ENCODE data around the gene LACTBL1.

Gene LACTBL1

GRCh38 chr1:22914633-22915217 lies 57.9 kb downstream of the LACTBL1 start:
- Histone ChIP-seq H3K9me3 (ENCODE audit: control insufficient read depth, low read length) (no peaks in the 10 kb centered on the region), H3K4me1 (ENCODE audit: control insufficient read depth, insufficient read depth, low read length) (no peaks in the 10 kb centered on the region), H3K36me3 (ENCODE audit: control insufficient read depth, insufficient read depth, low read length) (no peaks in the 10 kb centered on the region), H3K27me3 (ENCODE audit: control insufficient read depth, insufficient read depth, low read length) (no peaks in the 10 kb centered on the region), H3K4me3 (ENCODE audit: low read length) (no peak overlapping the region), H3K9ac (ENCODE audit: low read length) (no peak overlapping the region)

- H3K36me3 ChIP-seq (ENCODE audit: control insufficient read depth, insufficient read depth, low read length) = no peaks in the 10 kb centered on the region
- no peaks in the 10 kb centered on the region for H3K4me1 ChIP-seq (ENCODE audit: control insufficient read depth, insufficient read depth, low read length)
- H3K9me3 ChIP-seq (ENCODE audit: control insufficient read depth, low read length) = no peaks in the 10 kb centered on the region
- no peak overlapping the region for H3K4me3 ChIP-seq (ENCODE audit: low read length)
- H3K27me3 ChIP-seq (ENCODE audit: control insufficient read depth, insufficient read depth, low read length) = no peaks in the 10 kb centered on the region
- H3K9ac ChIP-seq (ENCODE audit: low read length) = no peak overlapping the region
Observed at GRCh38 chr1:22914156-22914555, 58.5 kb downstream of the LACTBL1 start.

GRCh38 chr1:22913421-22914141 lies 59.1 kb downstream of the LACTBL1 start:
- H3K9ac ChIP-seq (ENCODE audit: low read length) = no peak overlapping the region
- no peak overlapping the region for H3K4me3 ChIP-seq (ENCODE audit: low read length)
- no peaks in the 10 kb centered on the region for H3K4me1 ChIP-seq (ENCODE audit: control insufficient read depth, insufficient read depth, low read length)
- no peaks in the 10 kb centered on the region for H3K36me3 ChIP-seq (ENCODE audit: control insufficient read depth, insufficient read depth, low read length)
- no peaks in the 10 kb centered on the region for H3K27me3 ChIP-seq (ENCODE audit: control insufficient read depth, insufficient read depth, low read length)
- no peaks in the 10 kb centered on the region for H3K9me3 ChIP-seq (ENCODE audit: control insufficient read depth, low read length)

GRCh38 chr1:22912311-22912710 lies 60.4 kb downstream of the LACTBL1 start:
- Histone ChIP-seq H3K27me3 (ENCODE audit: control insufficient read depth, insufficient read depth, low read length) (no peaks in the 10 kb centered on the region), H3K9me3 (ENCODE audit: control insufficient read depth, low read length) (no peaks in the 10 kb centered on the region), H3K9ac (ENCODE audit: low read length) (no peak overlapping the region), H3K4me1 (ENCODE audit: control insufficient read depth, insufficient read depth, low read length) (no peaks in the 10 kb centered on the region), H3K4me3 (ENCODE audit: low read length) (no peak overlapping the region), H3K36me3 (ENCODE audit: control insufficient read depth, insufficient read depth, low read length) (no peaks in the 10 kb centered on the region)

GRCh38 chr1:22910986-22911651 lies 61.5 kb downstream of the LACTBL1 start:
- Histone ChIP-seq H3K27me3 (ENCODE audit: control insufficient read depth, insufficient read depth, low read length) (no peaks in the 10 kb centered on the region), H3K36me3 (ENCODE audit: control insufficient read depth, insufficient read depth, low read length) (no peaks in the 10 kb centered on the region), H3K9me3 (ENCODE audit: control insufficient read depth, low read length) (no peaks in the 10 kb centered on the region), H3K4me1 (ENCODE audit: control insufficient read depth, insufficient read depth, low read length) (no peaks in the 10 kb centered on the region), H3K4me3 (ENCODE audit: low read length) (no peak overlapping the region), H3K9ac (ENCODE audit: low read length) (no peak overlapping the region)

- Histone ChIP-seq H3K27me3 (ENCODE audit: control insufficient read depth, insufficient read depth, low read length) (no peaks in the 10 kb centered on the region), H3K4me1 (ENCODE audit: control insufficient read depth, insufficient read depth, low read length) (no peaks in the 10 kb centered on the region), H3K9me3 (ENCODE audit: control insufficient read depth, low read length) (no peaks in the 10 kb centered on the region), H3K4me3 (ENCODE audit: low read length) (no peak overlapping the region), H3K9ac (ENCODE audit: low read length) (no peak overlapping the region), H3K36me3 (ENCODE audit: control insufficient read depth, insufficient read depth, low read length) (no peaks in the 10 kb centered on the region)
Observed at GRCh38 chr1:22910286-22910685, 62.4 kb downstream of the LACTBL1 start.

GRCh38 chr1:22908880-22909426 lies 63.7 kb downstream of the LACTBL1 start:
- no peaks in the 10 kb centered on the region for H3K27me3 ChIP-seq (ENCODE audit: control insufficient read depth, insufficient read depth, low read length)
- no peak overlapping the region for H3K9ac ChIP-seq (ENCODE audit: low read length)
- no peak overlapping the region for H3K4me3 ChIP-seq (ENCODE audit: low read length)
- H3K9me3 ChIP-seq (ENCODE audit: control insufficient read depth, low read length) = no peaks in the 10 kb centered on the region
- H3K4me1 ChIP-seq (ENCODE audit: control insufficient read depth, insufficient read depth, low read length) = no peaks in the 10 kb centered on the region
- no peaks in the 10 kb centered on the region for H3K36me3 ChIP-seq (ENCODE audit: control insufficient read depth, insufficient read depth, low read length)

- no peaks in the 10 kb centered on the region for H3K27me3 ChIP-seq (ENCODE audit: control insufficient read depth, insufficient read depth, low read length)
- H3K4me1 ChIP-seq (ENCODE audit: control insufficient read depth, insufficient read depth, low read length) = no peaks in the 10 kb centered on the region
- no peaks in the 10 kb centered on the region for H3K9me3 ChIP-seq (ENCODE audit: control insufficient read depth, low read length)
- no peak overlapping the region for H3K4me3 ChIP-seq (ENCODE audit: low read length)
- H3K36me3 ChIP-seq (ENCODE audit: control insufficient read depth, insufficient read depth, low read length) = no peaks in the 10 kb centered on the region
- H3K9ac ChIP-seq (ENCODE audit: low read length) = no peak overlapping the region
Observed at GRCh38 chr1:22907528-22907927, 65.1 kb downstream of the LACTBL1 start.

- H3K36me3 ChIP-seq (ENCODE audit: control insufficient read depth, insufficient read depth, low read length) = no peaks in the 10 kb centered on the region
- H3K9ac ChIP-seq (ENCODE audit: low read length) = no peak overlapping the region
- H3K4me1 ChIP-seq (ENCODE audit: control insufficient read depth, insufficient read depth, low read length) = no peaks in the 10 kb centered on the region
- no peak overlapping the region for H3K4me3 ChIP-seq (ENCODE audit: low read length)
- H3K9me3 ChIP-seq (ENCODE audit: control insufficient read depth, low read length) = no peaks in the 10 kb centered on the region
- H3K27me3 ChIP-seq (ENCODE audit: control insufficient read depth, insufficient read depth, low read length) = no peaks in the 10 kb centered on the region
Observed at GRCh38 chr1:22906968-22907367, 65.7 kb downstream of the LACTBL1 start.

GRCh38 chr1:22903113-22903512 lies 69.6 kb downstream of the LACTBL1 start:
- no peaks in the 10 kb centered on the region for H3K27me3 ChIP-seq (ENCODE audit: control insufficient read depth, insufficient read depth, low read length)
- H3K4me1 ChIP-seq (ENCODE audit: control insufficient read depth, insufficient read depth, low read length) = no peaks in the 10 kb centered on the region

More at GRCh38 chr1:22903113-22903512, 69.6 kb downstream of the LACTBL1 start:
- Histone ChIP-seq H3K9me3 (ENCODE audit: control insufficient read depth, low read length) (no peaks in the 10 kb centered on the region), H3K4me3 (ENCODE audit: low read length) (no peak overlapping the region), H3K36me3 (ENCODE audit: control insufficient read depth, insufficient read depth, low read length) (no peaks in the 10 kb centered on the region), H3K9ac (ENCODE audit: low read length) (no peak overlapping the region)

All from mucosa of stomach (tissue), 1 donor.